Common myeloid progenitor, CD34-positive (primary cell): Measurements from ENCODE around the gene GLI2.

Experiments used
- CTCF ChIA-PET: fragments of 350-600 bp; sonication (Branson Sonifier 250); formaldehyde crosslinking; loops from one replicate; lab custom pipeline; 2021; ENCODE audit warnings: antibody characterized with exemption; lab: Charles Lee
- POLR2A ChIA-PET: fragments of 350-600 bp; sonication (Branson Sonifier 250); formaldehyde crosslinking; loops from one replicate; lab custom pipeline; 2021; ENCODE audit warnings: antibody characterized with exemption; lab: Charles Lee
- DNase-seq, 3 donors: peaks; one replicate each; pipeline versions ENCODE4 v3.0.0 to v3.0.0-alpha.2; 2013
- H3K27ac ChIP-seq, 2 experiments: 1 replicate in 1 of 2; 2 replicates in 1 of 2; pipeline ENCODE4 v1.7.0; 2013; ENCODE audit warnings: inconsistent platforms in 2 of 2, low read length in 2 of 2, mild to moderate bottlenecking in 2 of 2, low read depth in 1 of 2, moderate library complexity in 1 of 2; ENCODE audit not compliant: severe bottlenecking in 2 of 2, insufficient read depth in 1 of 2, poor library complexity in 1 of 2
- H3K27me3 ChIP-seq, 5 experiments: replicated peaks in 2 of 5; 1 replicate in 3 of 5; 2 replicates in 2 of 5; pipeline versions ENCODE4 v1.6.1 to v1.7.0; 2013; ENCODE audit warnings: low read length in 4 of 5, mild to moderate bottlenecking in 2 of 5, moderate library complexity in 2 of 5, inconsistent platforms in 1 of 5; ENCODE audit not compliant: insufficient read depth in 5 of 5, control insufficient read depth in 4 of 5
- H3K36me3 ChIP-seq, 4 experiments: 1 replicate in 2 of 4; 2 replicates in 2 of 4; pipeline versions ENCODE4 v1.6.1 to v1.7.0; 2013; ENCODE audit warnings: low read length in 3 of 4, control low read depth in 1 of 4, mild to moderate bottlenecking in 1 of 4; ENCODE audit not compliant: control insufficient read depth in 4 of 4, insufficient read depth in 4 of 4
- H3K4me1 ChIP-seq, 4 experiments: 1 replicate in 3 of 4; 2 replicates in 1 of 4; pipeline versions ENCODE4 v1.6.1 to v1.7.1; 2013; ENCODE audit warnings: low read length in 3 of 4, mild to moderate bottlenecking in 3 of 4, control low read depth in 1 of 4, inconsistent platforms in 1 of 4, moderate library complexity in 1 of 4; ENCODE audit not compliant: control insufficient read depth in 4 of 4, insufficient read depth in 4 of 4; ENCODE audit errors: control extremely low read depth in 1 of 4
- H3K4me3 ChIP-seq, 7 experiments: 1 replicate in 4 of 7; 2 replicates in 3 of 7; pipeline versions ENCODE4 v1.5.1 to v1.7.0; 2013; ENCODE audit warnings: mild to moderate bottlenecking in 7 of 7, low read length in 6 of 7, moderate library complexity in 6 of 7, inconsistent platforms in 2 of 7, low read depth in 2 of 7, control low read depth in 1 of 7; ENCODE audit not compliant: insufficient read depth in 4 of 7, control insufficient read depth in 1 of 7; ENCODE audit errors: extremely low read depth in 1 of 7
- H3K9me3 ChIP-seq, 5 experiments: 1 replicate in 4 of 5; 2 replicates in 1 of 5; pipeline versions ENCODE4 v1.6.1 to v1.7.1; 2013; ENCODE audit warnings: low read length in 4 of 5, mild to moderate bottlenecking in 2 of 5, inconsistent platforms in 1 of 5, low read depth in 1 of 5, moderate library complexity in 1 of 5; ENCODE audit not compliant: control insufficient read depth in 4 of 5, insufficient read depth in 2 of 5; ENCODE audit errors: control extremely low read depth in 1 of 5
- WGBS: methylation state at CpG from one replicate; pipeline ENCODE4 v1.1.5; 2013; ENCODE audit not compliant: insufficient coverage; 5-methylcytosine and 5-hydroxymethylcytosine counted together

Gene GLI2

DNA sequence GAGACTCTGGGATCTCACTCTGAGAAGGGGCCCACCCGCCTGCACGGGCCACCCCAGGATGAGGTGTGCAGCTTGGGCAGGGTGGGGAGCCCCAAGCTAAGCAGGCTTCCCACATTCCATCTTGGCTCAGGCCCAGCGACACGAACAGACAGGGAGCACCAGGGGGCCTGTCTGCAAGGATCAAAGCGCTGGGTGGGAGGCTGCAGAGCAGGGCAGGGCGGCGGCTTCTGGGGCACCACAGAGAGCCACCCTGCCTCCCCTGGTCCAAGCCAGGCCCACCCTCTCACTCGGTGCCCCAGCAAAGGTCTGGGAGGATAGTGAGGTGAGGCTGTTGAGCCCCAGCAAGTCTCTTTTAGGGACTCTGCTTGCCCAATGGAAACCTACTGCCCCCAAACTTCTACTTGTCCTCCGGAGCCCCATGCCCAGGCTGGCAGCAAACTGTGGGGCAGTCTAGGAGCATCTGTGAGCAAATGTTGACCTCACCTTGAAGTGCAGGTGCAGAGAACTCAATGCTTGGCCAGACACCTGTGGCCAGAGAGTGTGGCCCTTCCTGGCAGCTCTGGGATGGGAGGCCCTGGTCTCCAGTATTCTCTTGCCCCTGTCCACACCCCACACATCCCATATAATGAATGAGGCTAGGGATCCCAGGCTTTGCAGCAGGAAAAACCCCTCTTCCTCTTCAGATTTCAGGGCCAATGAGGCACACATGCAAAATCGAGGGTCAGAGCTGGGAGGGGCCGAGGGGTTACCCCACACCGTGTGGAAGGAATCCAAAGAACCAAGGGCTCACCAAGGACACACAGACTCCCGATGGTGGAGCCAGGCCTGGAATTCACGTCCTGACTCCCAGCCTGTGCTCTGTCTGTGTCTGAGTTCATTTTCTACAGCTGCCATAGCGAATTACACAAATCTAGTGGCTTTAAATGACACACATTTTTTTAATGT, 18.8 kb upstream of the GLI2 start:
- DNase-seq, result no peak
- 94% methylated on average over 12 of the region's 15 CpGs for WGBS
- no peaks in the 10 kb centered on the region for H3K36me3 ChIP-seq
- POLR2A ChIA-PET, result no interaction called here
- no peaks in the 10 kb centered on the region for H3K9me3 ChIP-seq
- no peak overlapping the region for H3K27ac ChIP-seq
- CTCF ChIA-PET, result interaction anchor here (2.2 kb wide), 1 partner anchor 16 kb away, joined by 4 read pairs; no protein-coding TSS in a partner anchor
- peaks cover 0 to 5% (median 0%) of the 10 kb centered on the region in 5 experiments for H3K27me3 ChIP-seq
- H3K4me3 ChIP-seq, result no peak overlapping the region
- peaks cover 0 to 3% (median 2%) of the 10 kb centered on the region in 4 experiments for H3K4me1 ChIP-seq

DNA sequence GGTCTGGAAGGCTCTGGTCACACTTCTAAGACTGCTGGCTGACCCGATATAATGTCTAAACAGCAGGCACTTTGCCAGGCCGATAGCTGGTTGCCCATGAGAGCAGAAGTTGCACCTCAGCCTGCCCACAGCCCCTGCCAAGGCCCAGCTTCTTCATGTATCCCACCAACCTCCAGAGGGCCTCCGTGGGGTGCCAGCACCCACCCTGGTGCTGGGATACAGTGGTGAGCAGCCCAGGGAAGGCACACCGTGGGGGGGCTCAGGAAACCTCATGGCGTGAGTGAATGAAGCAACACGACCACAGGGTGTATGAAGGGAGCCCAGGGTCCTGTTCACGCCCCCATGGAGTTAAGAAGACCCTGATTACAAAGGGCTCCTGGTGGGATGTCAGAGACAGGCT, 16.2 kb upstream of the GLI2 start:
- Histone ChIP-seq H3K27ac (no peak overlapping the region), H3K9me3 (no peaks in the 10 kb centered on the region), H3K4me3 (no peak overlapping the region), H3K4me1 (no peaks in the 10 kb centered on the region), H3K27me3 (no peaks in the 10 kb centered on the region), H3K36me3 (no peaks in the 10 kb centered on the region)
- 82% methylated on average over 5 of the region's 7 CpGs for WGBS
- no peak for DNase-seq
- POLR2A ChIA-PET, result no interaction called here
- CTCF ChIA-PET, result interaction anchor here (0.9 kb wide), 1 partner anchor 39 kb away, joined by 4 read pairs; no protein-coding TSS in a partner anchor

DNA sequence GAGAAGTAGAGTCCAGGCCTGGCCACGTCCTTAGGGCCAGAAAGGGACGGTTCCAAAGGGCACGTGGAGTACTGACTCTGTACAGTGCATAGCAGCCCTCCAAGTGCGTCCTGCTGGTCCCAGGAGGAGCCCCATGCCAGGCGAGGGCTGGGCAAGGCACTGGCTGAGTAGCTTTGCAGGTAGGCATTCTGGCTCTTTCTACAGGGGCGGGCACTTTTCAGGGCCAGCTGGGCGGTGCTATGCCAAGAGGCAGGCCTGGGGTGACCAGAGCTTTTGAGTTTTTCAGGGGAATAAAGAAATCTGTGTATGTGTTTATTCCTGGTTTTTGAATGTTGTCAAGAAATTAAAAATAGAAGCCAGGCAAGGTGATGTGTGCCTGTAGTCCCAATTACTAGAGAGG, 15.4 kb upstream of the GLI2 start:
- Histone ChIP-seq H3K9me3 (no peaks in the 10 kb centered on the region), H3K36me3 (no peaks in the 10 kb centered on the region), H3K27me3 (no peaks in the 10 kb centered on the region), H3K4me3 (no peak overlapping the region), H3K27ac (no peak overlapping the region), H3K4me1 (no peaks in the 10 kb centered on the region)
- ChIA-PET POLR2A (no interaction called here), CTCF (no interaction called here)
- DNase-seq, result no peak
- 91% methylated on average over 4 of the region's 7 CpGs for WGBS

DNA sequence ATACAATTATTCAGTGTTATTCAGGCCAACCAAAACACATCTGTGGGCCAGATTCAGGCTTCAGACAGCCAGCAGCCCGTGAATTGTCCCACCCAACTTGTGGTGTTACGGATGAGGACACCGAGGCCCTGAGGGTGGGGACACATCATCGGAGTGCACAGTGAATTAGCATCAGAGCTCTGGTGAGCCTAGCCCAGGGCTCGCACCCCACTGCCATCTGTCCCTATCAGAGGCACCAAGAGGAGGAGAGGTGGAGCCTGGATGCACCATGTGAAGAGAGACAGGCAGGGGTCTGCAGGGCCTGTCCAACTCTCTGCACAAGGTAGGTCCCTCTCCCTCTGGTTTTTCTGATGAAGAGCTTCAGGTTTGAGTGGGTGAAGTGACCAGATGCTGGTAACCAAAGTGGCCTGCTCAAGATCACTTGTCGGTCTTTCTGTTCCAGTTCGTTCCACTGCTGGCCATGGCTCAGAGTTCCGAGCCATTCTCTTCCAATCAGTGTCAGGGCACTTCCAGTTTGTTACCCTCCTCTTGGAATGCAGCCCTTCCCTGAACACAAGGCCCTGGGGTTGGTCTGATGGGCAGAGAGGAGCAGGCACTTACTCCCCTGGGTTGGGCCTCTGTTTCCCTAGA, 14.8 kb upstream of the GLI2 start:
- 97% methylated on average over 5 of the region's 8 CpGs for WGBS
- POLR2A ChIA-PET, result no interaction called here
- Histone ChIP-seq H3K27ac (no peak overlapping the region), H3K4me1 (no peaks in the 10 kb centered on the region), H3K27me3 (no peaks in the 10 kb centered on the region), H3K4me3 (no peak overlapping the region), H3K36me3 (no peaks in the 10 kb centered on the region), H3K9me3 (peaks cover 0 to 4% (median 3%) of the 10 kb centered on the region in 5 experiments)
- CTCF ChIA-PET, result no interaction called here
- no peak for DNase-seq

DNA sequence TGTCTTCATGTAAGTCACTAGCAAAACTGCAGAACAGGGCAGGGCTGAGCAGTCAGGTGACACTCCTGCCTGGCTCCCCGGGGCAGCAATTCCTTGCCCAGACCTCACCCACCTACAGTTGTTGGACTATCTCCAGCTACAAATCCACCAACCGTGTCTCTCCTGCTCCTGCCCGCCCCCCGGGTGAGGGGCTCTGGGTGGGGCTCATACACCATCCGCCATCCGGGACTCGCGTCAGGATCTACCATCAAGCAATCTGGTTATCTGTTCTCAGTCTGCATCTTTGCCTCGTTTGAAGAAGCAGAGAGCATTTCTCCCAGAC, 13.5 kb upstream of the GLI2 start:
- no peaks in the 10 kb centered on the region for H3K4me1 ChIP-seq
- H3K27ac ChIP-seq, result no peak overlapping the region
- ChIA-PET POLR2A (no interaction called here), CTCF (no interaction called here)
- DNase-seq, result no peak
- peaks cover 0 to 9% (median 6%) of the 10 kb centered on the region in 5 experiments for H3K9me3 ChIP-seq
- no peaks in the 10 kb centered on the region for H3K27me3 ChIP-seq
- no peaks in the 10 kb centered on the region for H3K36me3 ChIP-seq
- 91% methylated on average over 8 of the region's 9 CpGs for WGBS
- H3K4me3 ChIP-seq, result no peak overlapping the region

DNA sequence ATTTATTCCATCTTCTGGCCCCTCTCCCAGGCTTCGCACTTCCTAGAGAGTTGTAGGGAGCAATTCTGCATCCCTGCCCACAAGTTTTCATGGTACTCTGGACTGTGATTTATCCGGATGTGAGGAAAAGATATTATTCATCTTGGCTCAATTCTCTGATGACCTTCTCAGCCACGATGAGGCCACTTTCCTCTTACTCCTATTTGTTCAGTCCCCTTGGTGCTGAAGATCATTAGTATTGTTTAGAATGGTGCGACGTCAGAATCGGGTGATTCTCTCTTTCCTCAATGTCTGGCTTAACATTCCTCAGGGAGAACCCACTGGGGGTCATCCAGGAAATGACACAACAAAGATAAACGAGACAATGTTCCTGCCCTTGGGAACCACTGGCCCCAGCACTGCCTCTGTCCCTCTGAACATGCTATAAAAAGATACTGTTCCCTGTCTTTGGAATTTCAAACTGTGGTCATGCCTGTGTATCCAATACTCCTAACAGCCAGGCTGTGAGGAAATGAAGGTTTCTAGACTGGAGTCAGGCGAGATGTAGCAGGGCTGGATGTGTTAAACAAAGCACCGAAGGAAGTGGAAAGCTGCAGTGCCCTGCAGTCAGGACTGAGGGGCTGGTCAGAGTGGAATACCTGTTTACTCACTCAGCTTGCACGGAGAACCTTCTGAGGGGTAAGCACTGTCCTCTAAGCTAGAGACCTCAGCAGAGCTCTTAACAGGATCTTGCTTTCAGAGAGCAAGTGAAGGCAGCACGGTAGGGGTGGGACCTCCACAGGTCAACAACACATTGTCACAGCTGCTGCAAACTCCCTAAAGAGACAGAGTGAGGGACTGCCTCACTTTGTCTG, 12.9 kb upstream of the GLI2 start:
- WGBS, result 79% methylated on average over 7 of the region's 11 CpGs
- Histone ChIP-seq H3K4me3 (no peak overlapping the region), H3K36me3 (no peaks in the 10 kb centered on the region), H3K9me3 (peaks cover 0 to 9% (median 6%) of the 10 kb centered on the region in 5 experiments), H3K27me3 (no peaks in the 10 kb centered on the region), H3K4me1 (no peaks in the 10 kb centered on the region), H3K27ac (no peak overlapping the region)
- ChIA-PET POLR2A (no interaction called here), CTCF (no interaction called here)
- no peak for DNase-seq
